ENCODE measurements around the gene TIMMDC1.

- TF ChIP-seq CTCF (IDR thresholded peaks at IDR 0.05) (no peak), POLR2A (IDR thresholded peaks at IDR 0.05) (no peak)
Measured at GRCh38 chr3:119497820-119498185, 544 bp upstream of the TIMMDC1 start.
